Measurements from ENCODE around the gene DEPDC1B. TPM values are rescaled to one million over a fixed set of nuclear protein-coding genes. Genes with fewer than 3 reads are reported as not detected.
"Not testable (repeated sequence)": the region's sequence is repeated elsewhere in the genome, so short reads cannot be mapped to it uniquely, and the experiment has no call there.

Gene DEPDC1B
- total RNA-seq, 1 donor from 2014 or later, result 6.8 TPM

GRCh38 chr5:60640901-60641300 lies 59.1 kb downstream of the DEPDC1B start:
- no peak for DNase-seq

DNA sequence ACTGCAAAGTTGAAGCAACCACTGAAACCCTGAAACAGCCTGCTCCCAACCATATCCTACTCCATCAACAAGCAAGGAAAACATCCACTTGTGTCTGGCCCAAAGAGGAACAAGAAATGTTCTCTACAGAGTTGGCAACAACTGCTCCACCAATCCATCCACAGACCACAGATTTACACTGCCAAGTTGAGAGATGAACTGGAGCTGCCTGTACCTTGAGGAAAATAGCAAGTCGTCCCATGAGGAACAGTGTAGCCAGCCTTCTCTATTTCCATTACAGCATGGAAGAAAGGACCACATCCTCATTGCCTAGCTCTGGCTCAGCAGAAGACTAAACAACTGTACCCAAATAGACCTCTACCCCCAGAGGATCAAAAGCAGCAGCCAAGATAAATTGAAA lies 60.4 kb downstream of the DEPDC1B start:
- no peak for DNase-seq

DNA sequence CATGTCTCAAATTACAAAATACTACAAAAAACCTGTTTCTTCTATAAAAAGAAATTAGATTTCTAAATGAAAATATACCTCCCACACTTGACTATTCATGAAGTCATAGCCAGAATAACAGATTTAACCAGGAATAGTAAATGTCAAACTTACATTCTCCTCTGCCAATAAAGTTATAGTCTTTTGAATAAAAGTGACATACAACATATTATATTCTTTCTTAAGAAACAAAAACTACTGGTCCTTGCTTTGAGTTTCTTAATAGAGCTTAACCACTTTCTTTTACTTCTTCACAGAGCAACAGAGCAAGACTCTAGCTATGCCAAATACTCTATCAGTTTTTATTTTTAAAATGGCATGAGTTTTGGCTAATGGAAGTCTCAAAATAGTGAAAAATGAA lies 61.7 kb downstream of the DEPDC1B start:
- DNase-seq, result no peak

DNA sequence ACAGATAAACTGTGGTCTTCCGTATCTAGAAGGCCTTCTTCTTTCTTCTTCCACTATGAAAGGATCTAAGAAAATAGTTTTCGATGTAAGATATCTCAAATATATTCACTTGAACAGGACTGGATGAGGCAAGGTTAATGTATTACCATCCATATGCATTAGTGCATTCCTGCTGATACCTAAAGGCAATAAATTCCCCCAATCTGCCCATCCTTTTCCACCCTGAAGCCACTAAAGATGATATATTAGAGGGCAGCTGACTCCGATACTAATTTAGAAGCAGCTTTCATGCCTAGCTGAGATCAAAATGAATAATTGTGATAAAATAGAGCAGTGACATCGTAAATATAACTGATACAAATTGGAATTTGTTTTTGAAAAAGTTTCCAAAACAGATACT lies 63.3 kb downstream of the DEPDC1B start:
- DNase-seq, result no peak

DNA sequence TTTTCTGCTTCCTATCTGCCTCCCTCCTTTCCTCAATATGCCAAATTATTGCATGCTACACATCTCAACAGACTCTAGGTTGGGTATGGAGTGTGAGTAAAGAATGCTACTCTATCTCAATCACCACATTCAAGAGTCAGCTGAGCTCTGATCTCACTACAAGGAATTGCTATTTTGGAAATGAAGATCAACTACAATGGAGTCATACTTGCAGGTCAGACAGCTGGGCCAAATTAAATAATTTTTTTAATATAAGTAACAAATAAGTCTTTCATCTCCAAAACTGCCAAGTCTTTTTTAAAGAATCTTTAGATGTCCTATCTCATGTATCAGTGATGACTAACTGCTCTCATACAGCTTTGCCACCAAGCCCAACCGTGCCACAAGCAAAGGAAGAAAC lies 64.0 kb downstream of the DEPDC1B start:
- DNase-seq, result no peak

- DNase-seq, result no peak
Measured at GRCh38 chr5:60634051-60634450, 65.9 kb downstream of the DEPDC1B start.

- DNase-seq, result no peak
Measured at GRCh38 chr5:60633341-60633740, 66.6 kb downstream of the DEPDC1B start.

DNA sequence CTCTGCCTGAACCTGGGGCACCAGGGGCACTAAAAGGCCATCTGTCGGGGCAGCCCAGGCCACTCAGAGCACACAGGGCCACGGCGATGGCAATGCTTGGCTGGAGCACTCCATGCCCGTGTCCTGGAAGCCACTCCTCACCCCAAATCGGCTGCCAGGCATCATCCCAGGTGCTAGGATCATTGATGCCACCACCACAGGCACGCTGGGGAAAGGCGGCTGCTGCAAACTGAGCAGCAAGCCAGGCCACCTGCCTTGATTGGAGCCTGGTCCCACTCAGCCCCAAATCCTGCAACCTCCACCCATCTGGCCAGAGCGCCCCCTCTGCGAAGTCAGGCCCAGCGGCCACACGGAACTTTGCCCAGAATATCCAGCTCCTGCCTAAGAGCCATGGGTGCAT lies 67.8 kb downstream of the DEPDC1B start:
- DNase-seq, result no peak

GRCh38 chr5:60630836-60631235 lies 69.1 kb downstream of the DEPDC1B start:
- DNase-seq, result no peak

GRCh38 chr5:60630179-60630578 lies 69.8 kb downstream of the DEPDC1B start:
- no peak for DNase-seq

DNA sequence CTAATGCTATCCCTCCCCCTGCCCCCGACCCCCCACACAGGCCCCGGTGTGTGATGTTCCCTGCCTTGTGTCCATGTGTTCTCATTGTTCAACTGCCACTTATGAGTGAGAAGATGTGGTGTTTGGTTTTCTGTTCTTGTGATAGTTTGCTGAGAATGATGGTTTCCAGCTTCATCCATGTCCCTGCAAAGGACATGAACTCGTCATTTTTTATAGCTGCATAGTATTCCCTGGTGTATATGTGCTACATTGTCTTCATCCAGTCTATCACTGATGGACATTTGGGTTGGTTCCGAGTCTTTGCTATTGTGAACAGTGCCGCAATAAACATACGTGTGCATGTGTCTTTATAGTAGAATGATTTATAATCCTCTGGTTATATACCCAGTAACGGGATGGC lies 75.1 kb downstream of the DEPDC1B start:
- DNase-seq, result not testable (repeated sequence)

DNA sequence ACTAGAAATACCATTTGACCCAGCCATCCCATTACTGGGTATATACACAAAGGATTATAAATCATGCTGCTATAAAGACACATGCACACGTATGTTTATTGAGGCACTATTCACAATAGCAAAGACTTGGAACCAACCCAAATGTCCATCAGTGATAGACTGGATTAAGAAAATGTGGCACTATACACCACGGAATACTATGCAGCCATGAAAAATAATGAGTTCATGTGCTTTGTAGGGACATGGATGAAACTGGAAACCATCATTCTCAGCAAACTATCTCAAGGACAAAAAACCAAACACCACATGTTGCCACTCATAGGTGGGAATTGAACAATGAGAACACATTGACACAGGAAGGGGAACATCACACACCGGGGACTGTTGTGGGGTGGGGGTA lies 79.2 kb downstream of the DEPDC1B start:
- DNase-seq, result not testable (repeated sequence)

DNA sequence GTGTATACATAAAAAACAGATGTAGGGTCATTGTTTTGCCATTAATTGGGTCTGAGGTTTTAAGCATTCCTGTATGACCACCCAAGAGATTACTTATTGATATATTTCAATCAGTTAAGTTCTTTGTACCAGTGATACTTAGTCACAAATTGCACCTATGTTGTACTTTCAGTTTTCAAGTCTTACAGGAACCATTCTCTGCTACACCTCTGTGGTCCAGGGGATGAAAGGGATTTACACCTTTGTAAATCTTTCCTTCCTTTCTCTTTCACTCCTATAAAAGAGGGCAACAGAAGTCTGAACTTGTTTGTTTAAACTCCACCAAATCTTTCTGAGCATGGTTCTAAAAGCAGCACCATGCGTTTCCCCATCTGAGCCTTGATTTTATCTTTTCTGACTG lies 86.1 kb downstream of the DEPDC1B start:
- DNase-seq, result no peak

DNA sequence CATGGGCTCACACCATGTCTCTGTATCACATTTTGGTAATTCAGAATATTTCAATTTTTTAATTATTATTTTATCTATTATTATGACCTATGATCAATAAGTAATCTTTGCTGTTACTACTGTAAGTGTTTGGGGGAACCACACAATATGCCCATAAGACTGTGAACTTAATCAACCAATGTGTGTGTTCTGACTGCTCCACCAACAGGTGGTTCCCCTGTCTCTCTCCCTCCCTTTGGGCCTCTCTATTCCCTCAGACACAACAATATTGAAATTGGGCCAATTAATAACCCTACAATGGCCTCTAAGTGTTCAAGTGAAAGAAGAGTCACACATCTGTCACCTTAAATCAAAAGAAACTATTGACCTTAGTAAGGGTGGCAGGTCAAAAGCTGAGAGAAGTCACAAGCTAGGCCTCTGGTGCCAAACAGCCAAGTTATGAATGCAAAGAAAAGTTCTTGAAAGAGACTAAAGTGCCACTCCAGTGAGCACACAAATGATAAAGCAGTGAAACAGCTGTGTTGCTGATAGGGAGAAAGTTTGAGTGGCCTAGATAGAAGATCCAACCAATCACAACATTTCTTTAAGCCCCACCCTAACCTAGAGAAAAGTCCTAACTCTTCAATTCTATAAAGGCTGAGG lies 88.7 kb downstream of the DEPDC1B start:
- no peak for DNase-seq

DNA sequence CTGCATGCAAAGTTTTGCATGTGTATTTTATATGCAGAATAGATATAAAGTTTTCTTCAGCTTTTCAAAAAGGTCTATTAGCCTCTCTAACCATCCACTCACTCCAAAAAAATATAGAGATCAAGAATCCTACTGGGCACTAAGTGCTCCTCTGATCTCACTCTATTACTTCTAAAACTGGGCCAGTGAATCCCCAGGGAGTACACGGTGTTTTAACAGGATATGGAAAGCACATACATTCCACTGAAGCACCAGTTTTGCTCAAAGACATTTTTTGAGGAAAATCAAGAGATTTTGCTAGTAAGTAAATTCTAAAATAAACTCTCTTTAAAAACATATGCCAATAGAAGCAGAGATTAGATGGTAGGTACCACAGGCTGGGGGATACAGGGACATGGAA lies 95.2 kb downstream of the DEPDC1B start:
- no peak for DNase-seq

- DNase-seq, result no peak
Measured at GRCh38 chr5:60598424-60598823, 101.5 kb downstream of the DEPDC1B start.

- DNase-seq, result peak; percentile 48
Measured at GRCh38 chr5:60597572-60598320, 102.2 kb downstream of the DEPDC1B start.

GRCh38 chr5:60594715-60595477 lies 105.1 kb downstream of the DEPDC1B start:
- DNase-seq, result peak; percentile 3

GRCh38 chr5:60590172-60590571 lies 109.8 kb downstream of the DEPDC1B start:
- no peak for DNase-seq

- not testable (repeated sequence) for DNase-seq
Measured at GRCh38 chr5:60587312-60587711, 112.7 kb downstream of the DEPDC1B start.

- DNase-seq, result peak; percentile 36
Measured at GRCh38 chr5:60586307-60586901, 113.6 kb downstream of the DEPDC1B start.

DNA sequence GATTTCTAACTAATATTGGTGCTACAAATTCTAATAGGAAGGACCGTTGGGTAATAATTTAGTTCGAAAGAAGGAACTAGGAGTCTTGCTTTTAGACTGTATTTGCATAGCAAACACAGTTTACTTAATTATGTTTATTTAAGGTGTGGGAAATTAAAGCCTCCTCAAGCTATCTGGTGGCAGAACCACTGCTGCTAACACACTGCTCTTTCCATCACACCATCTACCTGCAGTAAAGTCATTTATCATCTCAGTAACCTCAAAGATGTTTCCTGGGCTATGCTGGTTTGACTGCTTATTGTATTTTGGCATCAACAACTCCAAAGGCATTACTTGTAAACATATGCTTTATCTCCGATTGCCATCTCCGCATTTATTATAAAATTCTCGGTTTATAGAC lies 114.3 kb downstream of the DEPDC1B start:
- DNase-seq, result no peak

DNA sequence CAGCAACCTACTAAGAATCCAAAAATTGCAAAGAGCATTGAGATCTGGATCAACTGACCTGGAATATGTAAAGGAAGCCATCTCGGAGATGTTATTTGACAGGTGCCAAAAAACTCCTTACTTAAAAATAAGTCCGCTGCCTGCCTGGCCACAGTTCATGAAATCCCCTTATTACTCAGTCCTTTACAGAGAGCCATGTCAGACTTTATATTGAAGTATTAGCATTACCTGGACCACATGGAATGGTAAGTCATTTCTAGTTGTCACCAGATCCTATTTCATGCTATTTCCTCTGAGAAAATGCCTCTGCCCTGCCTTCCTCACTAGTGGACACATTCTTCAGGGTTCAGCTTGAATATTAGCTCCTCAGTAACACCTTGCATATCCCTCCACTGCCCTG lies 115.7 kb downstream of the DEPDC1B start:
- DNase-seq, result no peak
